ENCODE measurements around the gene CYP19A1.
"Not testable (repeated sequence)": the region's sequence is repeated elsewhere in the genome, so short reads cannot be mapped to it uniquely, and the experiment has no call there.

CYP19A1 gene

DNA sequence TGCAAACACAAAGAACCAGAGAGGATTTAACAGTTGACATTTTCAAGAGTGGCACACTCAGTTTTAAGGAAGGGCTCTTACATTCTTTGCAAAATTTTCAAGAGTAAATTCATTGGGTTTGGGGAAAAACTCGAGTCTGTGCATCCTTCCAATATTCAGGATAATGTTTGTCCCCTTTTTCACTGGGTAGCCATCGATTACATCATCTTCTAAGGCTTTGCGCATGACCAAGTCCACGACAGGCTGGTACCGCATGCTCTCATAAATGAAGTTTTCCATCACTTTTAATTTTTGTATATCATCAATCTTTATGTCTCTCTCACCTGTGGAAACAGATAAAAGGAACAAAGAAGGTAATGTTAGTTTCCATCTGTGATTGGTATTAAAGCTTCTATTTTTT, 126.2 kb downstream of the CYP19A1 start:
- no peak for DNase-seq (ENCODE audit: low read depth, low spot score)

DNA sequence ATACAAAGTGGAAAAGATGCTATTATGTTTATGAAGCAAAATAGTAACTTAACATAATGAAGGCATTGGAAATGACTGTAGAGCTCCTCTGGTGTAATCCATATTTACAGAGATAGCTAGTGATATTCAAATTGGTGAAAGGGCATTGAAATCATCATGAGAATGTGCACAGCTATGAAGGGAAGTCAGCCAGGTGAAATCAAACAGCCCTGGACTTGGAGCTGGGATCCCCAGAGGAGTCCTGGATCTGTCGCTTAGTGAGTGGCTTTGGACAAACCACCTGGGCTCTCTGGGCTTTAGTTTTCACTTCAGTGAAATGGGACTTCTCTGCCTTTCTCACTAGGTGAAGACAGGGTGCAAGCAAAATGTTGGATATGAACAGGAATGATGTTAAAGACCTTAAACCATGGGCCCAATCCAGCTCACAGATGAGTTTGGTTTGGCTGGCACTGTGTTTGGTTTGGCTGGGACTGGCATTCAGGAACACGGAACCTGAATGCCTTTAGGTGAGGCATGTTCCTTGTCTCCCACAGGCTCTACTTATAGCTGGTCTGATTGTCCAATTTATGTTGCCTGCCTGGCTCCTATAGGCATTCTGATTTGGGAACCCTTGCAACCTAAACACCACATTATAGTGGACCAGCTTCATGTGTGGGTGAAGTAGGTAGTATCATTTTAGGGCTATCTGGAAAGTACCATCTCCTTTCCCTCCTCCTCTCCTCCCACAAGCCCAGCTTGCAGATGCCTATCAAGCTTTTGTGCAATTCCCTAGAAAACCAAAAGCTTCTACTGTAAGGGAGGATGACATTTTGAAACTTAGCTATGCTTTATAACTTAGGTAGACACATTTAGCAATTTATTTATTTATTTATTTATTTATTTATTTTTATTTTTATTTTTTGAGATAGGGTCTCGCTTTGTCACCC, 133.1 kb downstream of the CYP19A1 start:
- DNase-seq (ENCODE audit: low read depth, low spot score) = no peak

DNA sequence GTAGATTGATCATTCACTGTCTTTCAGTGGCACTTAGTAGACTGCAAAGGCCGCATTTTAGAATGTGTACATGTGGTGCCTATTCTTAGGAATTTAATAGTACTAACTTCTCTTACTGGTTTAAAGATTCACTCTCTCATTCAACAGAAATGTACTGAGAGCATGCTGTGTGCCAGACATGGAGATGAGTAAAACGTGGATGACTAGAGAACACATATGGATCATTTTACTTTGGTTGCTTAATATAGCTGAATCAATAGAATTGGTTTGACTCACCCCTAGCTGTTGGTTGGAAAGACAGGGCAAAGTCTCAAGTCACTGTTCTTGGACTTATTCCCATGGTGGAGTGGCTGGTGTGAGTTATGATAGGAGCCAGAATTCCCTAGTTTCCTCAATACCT, 134.6 kb downstream of the CYP19A1 start:
- no peak for DNase-seq (ENCODE audit: low read depth, low spot score)

DNA sequence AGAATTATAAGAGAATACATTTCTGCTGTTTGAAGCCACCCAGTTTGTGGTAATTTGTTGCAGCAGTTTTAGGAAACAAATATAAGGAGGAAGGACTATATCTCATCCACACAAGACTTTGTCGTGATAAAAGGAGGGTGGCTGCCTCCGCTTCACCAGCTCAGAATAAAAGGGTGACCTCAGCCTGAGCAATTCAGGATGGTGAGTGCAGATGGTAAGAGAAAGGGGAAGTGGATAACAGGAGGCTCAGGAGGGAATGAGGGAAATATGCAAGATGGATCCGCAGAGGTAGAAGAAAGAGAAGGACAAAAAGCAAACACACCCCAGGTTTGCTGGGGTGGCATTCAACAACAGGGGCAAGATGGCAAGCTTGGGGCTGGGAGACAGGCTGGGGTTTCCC, 135.6 kb downstream of the CYP19A1 start:
- no peak for DNase-seq (ENCODE audit: low read depth, low spot score)

DNA sequence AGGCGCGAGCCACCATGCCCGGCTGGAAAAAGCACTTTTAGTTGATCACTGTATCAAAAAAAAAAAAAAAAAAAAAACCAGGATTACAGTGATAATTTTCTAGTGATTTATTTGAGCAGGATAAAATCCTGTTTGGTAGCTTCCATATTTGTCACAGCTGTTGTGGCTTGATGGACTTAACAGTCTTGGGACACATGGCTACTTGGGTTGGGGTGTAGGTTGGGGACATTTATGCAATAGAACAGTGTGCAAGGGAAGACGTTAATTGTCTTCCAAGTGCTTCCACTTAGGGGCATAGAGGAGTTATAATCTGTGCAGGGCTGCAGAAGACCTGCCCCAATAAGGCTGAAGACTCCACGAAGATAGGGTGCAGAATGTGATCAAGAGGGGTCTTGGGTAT, 136.8 kb downstream of the CYP19A1 start:
- no peak for DNase-seq (ENCODE audit: low read depth, low spot score)

DNA sequence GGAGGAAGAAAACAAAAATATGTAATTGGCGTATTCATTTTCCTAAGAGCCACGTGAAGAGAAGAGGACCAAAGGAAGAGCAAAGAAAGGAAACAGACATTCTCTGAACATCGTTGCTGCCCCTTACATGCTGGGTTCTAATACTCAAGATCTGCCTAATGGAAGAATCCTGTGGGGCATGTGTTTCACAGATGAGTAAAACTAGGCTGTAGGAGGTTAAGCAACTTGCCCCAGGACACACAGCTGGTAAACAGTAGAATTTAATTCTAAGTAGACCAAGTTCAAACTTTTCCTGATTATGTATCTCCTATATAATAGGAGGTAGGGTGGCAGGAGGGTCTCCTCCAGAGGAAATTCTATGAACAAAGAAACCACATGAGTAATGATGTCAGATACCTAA, 137.6 kb downstream of the CYP19A1 start:
- DNase-seq (ENCODE audit: low read depth, low spot score) = no peak

DNA sequence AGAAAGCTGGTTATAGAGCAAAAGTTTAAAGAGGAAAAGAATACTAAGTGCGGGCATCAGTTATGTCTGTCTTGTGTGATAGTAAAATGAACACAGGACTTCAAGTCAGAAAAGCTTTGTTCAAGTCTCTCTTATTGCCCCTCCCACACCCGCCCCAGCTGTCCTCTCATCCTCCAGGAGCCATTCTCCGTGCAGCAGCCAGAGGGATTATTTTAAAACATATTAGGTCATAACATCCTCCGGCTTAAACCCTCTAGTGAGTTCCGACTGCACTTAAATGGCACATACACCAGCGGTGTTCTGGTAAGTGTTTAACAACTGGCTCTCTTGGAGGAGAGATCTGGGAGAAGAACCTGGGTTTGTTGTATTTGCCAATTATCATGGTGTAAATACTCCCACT, 138.9 kb downstream of the CYP19A1 start:
- DNase-seq (ENCODE audit: low read depth, low spot score) = no peak

DNA sequence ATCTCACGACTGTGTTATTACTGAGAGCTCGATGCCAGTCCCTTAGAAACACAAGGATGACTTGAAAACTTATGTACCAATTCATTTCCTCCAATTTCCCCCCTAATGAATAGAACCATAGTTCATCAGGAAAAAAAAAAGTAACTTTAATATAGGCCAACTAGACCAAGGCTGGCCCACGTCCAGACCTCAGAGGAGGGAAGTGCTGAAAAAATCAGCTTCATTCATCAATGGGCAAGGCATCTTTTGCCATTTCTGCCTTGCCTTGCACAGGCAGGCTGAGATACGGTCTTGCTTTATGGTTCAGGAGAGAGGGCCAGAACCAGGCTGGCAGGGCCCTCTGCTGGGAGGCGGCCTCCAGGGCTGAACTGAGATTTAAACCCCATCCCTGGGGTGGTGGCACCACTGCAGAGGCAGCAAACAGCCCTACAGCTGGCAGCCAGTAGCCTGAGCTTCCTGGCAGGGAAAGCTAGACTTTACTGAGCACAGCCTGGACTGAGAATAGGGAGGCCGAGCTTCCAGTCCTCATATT, 139.6 kb downstream of the CYP19A1 start:
- no peak for DNase-seq (ENCODE audit: low read depth, low spot score)

DNA sequence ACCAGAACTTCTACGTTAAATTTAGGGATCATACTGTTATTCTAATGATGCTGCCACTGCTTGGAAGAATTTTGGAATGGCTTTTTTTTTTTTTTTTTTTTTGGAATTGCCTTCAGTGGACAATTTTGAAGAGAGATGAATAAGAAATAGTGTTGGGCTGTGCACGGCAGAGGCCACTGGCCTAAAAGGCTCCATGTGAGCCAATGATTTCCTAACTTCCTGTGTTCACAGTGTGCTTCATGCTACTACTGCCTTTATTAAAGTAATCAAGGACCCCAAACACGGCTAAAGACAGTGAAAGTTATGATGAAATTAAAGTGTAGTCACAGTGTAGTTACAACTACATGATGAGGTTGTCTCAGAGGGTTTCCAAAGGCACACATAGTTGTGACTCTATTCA, 142.9 kb downstream of the CYP19A1 start:
- no peak for DNase-seq (ENCODE audit: low read depth, low spot score)

DNA sequence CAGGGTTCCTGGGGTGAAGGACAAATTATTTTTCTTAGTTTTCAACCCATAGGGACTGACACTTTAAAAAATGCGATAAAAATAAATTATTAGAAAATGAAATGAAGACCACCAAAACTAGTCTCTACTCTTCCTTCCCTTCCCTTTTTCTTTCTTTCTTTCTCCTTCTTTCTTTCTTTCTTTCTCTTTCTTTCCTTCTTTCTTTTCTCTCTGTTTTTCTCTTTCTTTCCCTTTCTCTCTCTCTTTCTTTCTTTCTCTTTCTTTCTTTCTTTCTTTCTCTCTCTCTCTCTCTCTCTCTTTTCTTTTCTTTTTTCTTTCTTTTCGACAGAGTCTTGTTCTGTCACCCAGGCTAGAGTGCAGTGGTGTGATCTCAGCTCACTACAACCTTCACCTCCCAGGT, 144.4 kb downstream of the CYP19A1 start:
- DNase-seq (ENCODE audit: low read depth, low spot score) = no peak

DNA sequence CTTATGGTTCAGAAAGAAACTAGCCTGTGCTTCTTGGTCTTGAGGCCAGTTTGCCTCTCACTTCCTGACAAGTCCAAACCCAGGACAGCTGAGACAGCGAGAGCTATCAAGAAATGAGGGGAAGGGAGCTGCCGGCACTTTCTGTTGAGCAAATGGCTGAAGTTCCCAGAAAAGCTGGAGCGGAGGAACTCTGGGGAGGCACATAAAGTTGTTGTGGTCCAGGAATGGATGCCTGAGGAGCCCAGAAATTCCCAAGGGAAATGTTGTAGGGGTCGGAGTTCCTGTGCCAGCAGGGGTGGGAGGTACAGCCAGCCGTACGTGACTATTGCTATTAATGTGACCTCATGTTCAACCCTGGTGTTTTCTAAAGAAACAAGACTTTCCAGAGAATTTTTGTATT, 144.9 kb downstream of the CYP19A1 start:
- DNase-seq (ENCODE audit: low read depth, low spot score) = no peak

DNA sequence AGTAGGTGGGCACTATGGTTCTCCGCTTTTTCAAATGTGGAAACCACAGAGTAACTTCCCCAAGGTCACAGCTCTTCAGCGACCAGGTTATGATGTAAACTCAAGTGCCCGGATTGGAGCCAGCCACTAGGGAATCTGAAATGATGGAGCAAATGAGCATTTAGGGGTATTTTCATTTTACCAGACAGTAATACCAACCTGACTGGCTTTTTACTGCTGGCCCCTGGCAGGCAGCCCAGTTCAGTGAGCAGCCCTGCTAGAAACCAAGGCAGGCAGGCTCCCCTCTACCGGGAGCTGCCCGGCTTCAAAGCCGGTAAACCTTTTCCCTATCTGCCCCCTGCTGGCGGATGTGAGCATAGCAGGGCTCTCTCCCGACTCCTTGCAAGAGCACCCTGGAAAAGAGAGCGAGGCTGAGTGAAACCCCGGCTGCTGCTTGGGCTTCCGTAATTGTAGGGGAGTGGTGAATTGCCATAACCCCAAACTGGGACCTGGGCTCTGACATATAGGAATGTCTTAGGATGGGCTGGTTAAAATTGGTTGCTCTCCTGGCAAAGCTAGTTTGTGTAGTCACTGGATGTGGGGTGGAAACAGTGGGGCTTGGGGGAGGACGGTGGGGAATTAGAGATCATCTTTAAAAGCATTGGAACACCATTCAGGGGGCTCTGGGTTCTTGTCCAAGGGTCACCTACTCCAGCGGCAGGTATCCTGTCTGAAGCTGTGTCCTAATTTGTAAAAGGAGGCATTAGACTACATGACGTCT, 145.7 kb downstream of the CYP19A1 start:
- DNase-seq (ENCODE audit: low read depth, low spot score) = peak; percentile 38

DNA sequence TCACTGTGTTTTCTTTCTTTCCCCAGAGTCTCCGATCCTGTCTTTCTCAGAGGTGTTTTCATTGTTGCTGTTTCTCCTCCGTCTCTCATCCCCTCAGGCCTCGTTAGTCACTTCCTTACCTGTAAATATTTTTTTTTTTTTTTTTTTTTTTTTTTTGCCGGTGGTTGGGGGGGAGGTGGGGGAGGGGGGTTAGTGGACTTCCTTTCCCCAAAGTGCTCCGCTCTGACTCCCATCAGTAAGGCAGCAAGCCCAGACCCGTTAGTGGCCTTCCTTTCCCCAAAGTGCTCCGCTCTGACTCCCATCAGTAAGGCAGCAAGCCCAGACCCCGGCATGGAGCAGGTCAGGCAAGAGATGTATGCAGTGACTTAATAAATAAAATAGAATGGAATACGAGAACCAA, 146.6 kb downstream of the CYP19A1 start:
- no peak for DNase-seq (ENCODE audit: low read depth, low spot score)

DNA sequence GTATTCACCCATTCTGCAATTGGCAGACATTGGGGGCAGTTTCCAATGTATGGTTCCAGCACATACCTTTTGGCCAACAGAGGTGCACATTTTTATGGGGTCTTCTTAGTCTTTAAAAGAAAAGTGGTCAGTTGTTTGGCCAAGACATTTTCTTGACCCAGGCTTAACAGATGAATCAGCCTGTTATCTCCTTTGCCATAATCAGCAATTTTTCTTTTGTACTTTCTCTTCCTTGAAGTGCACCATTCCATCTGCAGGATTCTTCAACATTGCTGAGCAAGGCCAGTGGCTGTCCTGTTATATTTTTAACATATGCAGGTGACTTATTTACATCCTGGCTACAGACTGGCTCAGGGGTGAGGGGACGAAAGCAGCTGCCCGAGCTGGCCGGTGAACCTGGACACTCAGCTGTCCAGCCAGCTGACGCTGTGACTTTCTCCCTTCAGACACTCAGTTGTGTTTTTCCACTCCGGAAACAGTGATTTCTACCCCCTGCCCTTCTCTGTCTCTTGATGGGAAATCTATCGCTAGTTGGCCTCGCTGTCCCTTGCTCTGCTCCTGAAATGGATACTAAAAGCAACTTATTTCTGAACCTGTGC, 147.2 kb downstream of the CYP19A1 start:
- DNase-seq (ENCODE audit: low read depth, low spot score) = no peak

DNA sequence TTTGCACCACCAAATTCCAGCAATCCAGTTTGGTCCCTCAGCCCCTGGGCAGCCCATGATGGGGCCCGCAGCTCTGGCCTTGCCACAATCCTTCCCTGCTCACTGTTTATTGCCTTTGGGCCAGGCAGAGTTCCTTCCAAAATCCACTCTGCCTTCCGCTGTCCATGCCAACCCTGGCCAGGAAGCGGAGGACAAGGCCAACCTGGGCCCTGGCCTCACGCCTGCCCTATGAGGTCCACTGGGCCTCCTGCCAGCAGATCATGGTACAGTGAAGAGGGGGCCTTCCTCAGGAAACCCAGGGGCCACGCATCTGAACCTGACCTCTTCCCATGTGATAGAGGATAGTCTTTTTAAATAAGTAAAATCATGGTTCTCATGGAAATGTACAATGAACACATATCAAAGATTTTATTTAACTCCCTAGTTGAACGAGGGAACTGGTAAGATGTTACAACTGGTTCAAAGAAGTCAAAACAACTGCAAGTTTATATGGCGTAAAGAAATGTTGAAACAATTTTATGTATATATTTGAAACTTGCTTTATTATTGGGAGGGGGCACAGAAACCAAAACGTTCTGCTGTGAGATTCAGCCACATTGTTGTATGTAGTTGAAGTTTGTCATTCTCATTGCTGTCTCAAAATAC, 147.8 kb downstream of the CYP19A1 start:
- no peak for DNase-seq (ENCODE audit: low read depth, low spot score)

DNA sequence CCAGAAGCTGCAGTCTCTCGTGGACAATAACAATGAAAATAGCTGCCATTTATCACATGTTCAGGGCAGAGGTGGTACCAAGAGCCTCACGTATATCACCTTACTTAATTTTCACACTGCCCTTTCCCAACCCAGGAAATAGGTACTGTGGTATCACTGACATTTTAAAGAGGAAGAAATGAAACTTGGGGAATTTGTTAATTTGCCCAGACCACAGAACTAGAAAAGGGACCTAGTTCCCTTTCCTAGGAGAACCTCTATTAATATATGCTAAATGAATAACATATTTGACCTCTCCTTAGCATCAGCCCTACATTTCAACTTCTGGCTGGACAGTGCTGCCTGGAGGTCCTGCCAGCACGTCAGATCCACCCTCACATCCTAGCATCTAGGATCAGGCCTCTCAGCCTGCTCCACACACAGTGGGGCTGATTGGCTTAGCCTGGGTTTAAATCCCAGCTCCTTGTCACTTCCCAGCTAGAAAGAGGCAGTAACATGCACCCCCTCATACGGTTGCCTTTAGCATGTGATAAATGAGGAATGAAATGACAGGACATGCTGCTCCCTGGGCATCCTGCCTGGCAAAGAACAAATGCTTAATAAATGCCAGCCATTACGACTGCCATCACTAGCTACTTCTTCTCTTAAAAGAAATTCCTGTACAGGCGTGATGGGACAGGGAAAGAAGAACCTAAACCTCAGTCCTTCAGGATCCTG, 148.6 kb downstream of the CYP19A1 start:
- DNase-seq (ENCODE audit: low read depth, low spot score) = no peak

DNA sequence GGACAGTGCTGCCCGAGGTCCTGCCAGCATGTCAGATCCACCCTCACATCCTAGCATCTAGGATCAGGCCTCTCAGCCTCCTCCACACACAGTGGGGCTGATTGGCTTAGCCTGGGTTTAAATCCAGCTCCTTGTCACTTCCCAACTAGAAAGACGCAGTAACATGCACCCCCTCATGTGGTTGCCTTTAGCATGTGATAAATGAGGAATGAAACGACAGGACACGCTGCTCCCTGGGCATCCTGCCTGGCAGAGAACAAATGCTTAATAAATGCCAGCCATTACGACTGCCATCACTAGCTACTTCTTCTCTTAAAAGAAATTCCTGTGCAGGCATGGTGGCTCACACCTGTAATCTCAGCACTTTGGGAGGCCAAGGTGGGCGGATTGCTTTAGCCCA, 149.6 kb downstream of the CYP19A1 start:
- not testable (repeated sequence) for DNase-seq (ENCODE audit: low read depth, low spot score)

DNA sequence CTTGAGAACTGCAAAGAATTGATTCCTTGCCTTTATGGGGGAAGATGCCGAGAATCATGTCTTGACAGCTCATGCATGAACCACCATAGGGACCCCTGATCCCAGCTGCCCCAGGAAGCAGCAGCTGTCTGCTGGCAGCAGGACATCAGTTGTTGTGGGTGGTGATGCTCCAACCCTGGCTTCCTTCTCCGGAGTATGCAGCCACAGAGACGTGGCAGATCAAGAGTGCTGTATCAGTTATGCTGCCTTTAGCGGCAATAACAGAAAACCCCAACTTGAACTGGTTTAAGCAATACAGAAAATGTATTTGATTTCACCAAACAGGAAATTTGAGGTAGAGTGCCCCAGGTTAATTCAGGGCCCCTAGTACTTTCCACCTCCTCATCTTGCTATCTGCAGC, 151.5 kb downstream of the CYP19A1 start:
- DNase-seq (ENCODE audit: low read depth, low spot score) = no peak

DNA sequence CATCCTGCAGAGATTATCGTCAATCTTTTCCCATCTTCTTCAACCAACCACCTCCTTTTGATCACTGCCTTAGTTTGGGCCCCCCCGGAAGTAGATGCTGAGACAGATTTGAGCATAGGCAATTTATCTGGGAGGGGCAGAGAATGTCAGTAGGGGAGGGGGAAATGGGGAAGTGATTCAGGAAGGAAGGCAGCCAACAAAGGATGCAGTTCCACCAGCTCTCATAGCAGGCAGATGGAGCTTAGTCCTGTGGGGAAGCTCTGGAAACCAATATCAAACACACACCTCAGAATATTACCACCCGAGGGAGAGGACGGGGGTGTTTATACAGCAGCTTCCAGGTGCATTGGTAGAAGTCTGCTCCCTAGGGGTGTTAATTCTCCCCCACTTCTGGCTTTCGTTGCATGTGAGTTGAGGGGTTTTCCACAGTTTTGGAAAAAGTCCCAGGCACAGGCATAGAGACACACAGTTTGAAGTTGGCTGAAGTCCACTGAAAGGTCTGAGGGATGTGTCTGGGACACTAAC, 152.2 kb downstream of the CYP19A1 start:
- DNase-seq (ENCODE audit: low read depth, low spot score) = no peak

DNA sequence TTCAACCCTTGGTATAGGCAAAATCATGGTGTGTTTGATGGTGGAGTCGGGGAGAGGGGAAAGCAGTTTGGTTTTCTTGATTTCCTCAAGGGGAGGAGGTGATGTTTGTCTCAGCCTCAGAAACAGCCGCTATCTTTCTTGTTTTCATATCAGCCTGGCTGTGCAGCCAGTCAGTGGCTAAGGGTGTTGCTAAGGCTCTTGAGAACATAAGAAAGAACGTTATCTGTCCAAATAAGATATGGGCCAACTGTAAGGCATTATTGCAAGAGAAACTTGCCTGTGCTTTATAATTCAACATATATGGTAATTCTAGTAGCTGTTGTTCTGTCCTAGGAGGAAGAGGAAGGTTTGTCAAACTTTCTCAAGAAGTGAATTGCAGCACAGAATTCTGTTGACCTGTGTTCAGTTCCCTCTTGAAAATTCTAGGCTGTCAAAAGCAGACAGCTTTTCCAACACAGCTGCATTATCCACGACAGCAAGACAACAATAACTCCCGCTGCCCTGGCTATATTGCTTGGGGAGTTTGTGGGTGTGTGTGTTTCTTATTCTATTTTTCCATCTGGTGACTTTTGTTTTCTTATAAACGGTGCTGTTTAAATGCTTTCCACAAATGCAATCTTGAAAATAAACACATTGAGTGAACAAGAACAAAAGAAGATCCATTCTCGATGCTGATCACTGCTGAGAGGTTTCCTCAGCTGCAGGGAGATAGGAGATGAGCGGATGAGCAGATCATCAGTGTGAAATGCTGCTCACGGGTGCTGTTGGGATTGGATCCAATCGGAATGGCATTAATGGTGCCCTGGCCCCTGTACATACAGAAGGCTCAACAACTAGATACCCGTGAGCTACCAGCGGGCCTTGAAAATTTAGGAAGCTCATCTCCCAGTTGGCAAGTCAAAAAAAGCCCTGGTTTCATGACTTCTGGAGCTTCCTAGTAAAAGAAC, 152.9 kb downstream of the CYP19A1 start:
- DNase-seq (ENCODE audit: low read depth, low spot score) = no peak
